ENCODE measurements around the gene GPX4.

GPX4 gene

DNA sequence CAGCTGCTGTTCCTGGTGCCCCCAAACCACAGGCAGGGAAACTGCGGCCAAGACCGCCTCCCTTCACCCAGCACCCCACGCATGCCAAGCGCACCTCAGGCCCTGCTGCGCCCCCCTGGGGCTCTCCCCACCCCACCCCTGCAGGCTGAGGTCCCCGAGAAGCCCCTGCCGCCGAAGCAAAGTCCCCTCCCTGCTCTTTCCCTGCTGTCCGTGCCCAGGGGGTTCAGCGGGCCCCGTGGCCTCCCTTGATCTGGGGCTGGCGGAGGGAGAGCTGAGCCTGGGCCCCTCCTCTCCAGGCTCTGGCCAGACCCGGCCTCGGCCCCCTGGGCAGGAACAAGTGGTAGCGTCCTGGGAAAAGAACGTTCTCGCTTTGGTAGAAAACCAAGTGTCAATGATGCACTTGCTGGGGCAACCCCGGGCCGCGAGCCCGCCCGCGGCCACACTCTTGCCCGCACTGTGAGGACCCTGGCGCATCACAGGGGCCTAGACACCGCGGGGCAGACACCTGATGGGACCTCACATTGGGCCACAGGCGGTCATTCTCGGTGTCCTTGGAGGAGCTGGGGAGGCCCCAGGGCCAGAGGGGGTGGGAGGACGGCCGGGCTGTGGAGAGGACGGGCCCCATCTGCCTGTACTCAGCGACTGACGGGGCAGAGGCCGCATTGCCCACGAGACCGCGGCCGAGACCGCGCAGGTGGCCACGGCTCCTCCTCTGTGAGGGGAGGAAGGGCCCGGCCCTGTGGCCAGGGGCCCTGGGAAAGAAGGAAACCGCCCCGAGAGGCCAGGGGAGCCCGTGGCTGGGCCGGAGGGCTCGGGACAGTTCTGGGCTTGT, 29.0 kb downstream of the GPX4 start:
- no peak for DNase-seq

DNA sequence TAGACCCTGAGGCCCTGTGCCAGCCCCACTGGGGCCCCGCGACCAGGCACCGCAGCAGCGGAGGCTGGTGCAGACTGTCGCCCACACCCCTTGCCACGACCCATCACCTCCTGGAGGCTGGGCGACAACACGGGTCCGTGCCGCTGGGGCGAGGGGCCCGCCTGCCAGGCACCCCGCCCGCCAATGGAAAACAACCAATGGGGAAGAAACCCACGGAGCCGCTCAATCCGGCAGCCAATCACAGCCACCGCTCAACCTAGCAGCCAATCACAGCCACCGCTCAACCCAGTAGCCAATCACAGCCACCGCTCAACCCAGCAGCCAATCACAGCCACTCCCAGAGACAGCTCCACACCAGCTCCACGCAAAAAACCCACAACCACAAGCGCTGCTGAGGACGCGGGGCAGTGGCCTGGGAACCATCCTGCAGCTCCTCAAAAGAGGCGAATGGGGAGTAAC, 29.7 kb downstream of the GPX4 start:
- DNase-seq = no peak

- no peak for DNase-seq
Observed at GRCh38 chr19:1134431-1134830, 30.6 kb downstream of the GPX4 start.

- DNase-seq = no peak
Observed at GRCh38 chr19:1135454-1135853, 31.7 kb downstream of the GPX4 start.

DNA sequence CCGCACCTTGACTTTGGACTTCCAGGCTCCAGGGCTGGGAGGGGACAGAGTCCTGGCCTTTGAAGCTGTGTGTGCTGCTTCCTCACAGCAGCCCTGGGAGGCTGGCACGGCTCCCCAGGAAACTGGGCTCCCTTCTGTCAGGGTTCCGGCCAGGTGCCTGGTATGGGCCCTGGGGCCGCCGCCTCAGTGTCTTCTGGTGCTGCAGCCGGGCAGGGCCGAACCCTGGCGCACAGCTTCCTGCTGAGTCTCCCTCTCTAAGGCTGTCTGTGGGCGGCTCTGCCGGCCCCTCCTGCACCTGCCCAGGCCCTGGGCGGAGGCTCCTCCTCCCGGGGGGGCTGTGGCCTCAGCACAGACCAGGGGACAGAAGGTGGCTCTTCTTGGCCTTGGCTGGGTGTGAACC, 32.4 kb downstream of the GPX4 start:
- DNase-seq = no peak

- DNase-seq = no peak
Observed at GRCh38 chr19:1136621-1137317, 33.0 kb downstream of the GPX4 start.

- no peak for DNase-seq
Observed at GRCh38 chr19:1138121-1138520, 34.3 kb downstream of the GPX4 start.

- no peak for DNase-seq
Observed at GRCh38 chr19:1139126-1139525, 35.3 kb downstream of the GPX4 start.

DNA sequence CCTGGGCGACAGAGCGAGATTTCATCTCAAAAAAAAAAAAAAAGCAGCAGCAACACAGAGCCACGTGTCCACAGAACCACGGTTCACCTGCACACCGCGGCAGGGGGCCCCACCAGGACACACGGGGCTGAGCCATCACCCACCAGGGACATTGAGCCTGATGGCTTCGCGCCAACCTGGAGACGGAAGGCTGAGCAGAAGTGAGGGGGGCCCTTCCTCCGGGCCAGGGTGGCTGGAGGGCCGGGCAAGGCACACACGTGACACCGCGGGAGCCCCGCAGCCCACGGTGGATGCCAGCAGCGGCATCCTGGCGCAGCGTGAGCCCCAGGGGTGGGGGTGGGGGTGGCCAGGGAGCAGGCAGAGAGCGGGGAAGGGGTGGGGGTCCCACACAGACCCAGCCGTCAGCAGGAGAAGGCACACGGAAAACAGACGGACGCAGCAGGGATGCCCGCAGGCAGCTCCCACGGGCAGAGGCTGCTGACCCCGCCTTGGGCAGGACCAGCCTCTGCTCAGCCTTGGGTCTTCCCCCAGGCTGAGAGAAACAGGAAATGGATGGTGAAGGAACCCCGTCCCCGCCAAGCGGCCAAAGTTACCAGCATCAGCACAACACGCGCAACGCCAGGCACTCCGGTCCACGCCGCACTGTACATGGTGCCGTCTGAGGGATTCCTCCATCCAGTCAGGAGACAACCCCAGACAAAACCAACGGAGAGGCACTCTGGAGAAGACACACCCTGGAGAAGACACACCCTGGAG, 36.7 kb downstream of the GPX4 start:
- DNase-seq = no peak

GRCh38 chr19:1141944-1142343, 38.1 kb downstream of the GPX4 start:
- DNase-seq = no peak

DNA sequence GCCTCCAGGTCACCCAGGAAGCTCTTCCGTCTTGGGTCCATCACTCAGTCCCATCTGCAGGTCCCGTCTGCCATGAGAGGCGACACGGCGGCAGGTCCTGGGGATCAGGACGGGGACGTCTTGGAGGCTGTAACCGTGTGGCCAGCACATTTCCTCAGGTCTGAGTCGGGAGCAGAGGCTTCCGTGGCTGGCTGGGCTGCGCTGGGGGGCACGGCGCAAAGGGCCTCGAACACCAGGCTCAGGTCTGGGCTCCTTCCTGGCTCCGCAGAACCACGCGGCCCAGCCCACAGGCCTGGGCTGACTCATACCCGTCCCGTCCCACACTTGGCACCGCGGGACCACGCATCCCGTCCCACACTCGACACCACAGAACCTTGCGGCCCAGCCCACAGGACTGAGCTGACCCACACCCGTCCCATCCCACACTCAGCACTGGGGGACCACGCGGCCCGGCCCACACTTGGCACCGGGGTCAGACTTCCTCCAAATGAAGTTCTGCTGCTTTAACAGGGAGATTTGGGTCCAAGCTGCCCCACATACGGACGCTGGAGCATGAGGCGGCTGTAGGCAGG, 40.1 kb downstream of the GPX4 start:
- no peak for DNase-seq

- DNase-seq = no peak
Observed at GRCh38 chr19:1144741-1145140, 40.9 kb downstream of the GPX4 start.

DNA sequence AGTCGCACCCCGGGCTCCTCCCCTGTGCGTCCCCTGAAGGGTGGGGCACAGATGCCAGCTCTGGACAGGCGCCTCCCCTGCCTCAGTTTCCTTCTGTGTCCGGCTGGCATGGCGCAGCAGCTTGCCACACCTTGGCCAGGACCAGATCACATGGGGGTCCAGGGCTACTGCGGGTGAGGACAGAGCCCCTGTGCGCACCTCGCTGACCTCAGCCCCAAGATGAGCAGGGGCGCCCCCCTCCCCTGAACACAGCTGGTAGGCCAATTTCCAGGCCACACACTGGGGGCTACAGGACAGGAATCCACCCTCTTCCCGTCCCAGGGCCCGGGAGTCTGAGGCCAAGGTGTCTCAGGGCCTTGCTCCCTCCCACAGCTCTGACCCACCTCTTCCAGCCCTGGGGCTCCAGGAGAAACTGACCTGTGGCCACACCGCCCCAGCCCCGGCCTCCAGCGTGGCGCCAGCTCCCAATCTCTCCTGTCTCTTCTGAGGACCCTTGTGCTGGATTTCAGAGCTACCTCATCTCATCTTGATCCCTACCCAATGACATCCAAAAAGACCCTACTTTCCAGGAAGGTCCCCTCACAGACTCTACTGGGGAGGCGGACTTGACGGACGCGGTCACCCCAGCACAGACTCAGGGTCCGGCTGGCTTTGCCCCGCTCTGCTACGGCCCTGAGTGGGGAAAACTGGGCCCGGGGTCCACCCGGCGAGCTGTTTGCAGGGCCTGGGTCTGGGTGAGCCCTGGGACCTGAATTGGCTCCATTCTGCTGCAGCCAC, 42.0 kb downstream of the GPX4 start:
- DNase-seq = no peak

DNA sequence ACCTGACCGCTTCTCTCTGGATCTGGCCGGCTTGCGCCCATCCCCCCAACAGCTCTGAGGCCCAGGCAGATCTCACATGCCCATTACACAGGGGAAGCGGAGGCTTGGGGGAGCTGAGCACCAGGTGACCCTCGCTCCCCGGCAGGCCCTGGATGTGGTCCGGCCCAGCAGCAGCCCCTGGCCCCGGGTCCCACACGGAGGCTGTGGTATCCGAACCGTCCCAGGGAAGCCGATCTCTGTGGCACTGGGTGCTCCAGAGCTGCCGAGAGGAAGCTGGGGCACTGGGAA, 42.6 kb downstream of the GPX4 start:
- no peak for DNase-seq

DNA sequence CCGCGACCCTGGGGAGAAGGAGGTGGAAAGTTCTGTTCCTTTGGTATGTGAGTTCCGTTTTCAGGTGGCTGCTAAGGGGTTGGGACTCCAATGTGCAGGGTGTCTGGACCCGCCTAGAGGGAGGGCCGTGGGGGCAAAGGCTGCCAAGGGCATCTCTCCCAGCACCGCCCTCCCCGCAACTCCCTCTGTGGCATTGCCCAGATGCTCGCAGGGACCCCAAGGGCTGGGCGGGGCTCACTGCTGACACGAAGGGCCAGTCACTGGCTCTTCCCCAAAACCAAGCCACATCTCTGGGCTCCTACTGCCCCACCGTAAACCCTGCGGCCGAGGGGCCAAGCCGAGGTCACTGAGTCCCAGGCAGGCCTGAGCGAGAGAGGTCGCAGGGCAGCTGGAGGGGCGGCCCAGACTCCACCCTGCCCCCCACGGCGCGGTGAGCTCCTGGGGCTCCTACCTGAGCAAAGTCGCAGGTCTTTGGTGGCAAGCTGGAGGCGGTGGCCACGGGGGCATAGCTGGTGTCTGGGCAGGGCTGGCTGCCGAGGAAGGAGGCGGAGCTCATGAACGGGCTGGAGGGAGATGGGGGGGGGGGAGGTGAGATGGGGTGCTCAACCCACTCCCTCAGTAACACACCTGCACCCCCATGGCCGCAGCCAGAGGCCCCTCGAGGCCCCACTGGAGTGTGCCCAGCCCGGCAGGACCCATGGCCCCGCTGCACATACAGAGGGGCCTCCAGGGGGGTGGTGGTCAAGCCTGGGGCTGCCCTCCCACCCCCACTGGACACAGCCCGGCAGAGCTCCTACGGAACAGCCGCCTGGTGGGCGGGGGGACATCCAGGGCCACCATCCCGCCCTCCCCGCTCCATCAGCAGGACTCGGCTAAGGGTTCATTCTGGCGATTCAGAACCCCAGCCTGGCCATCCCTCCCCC, 43.3 kb downstream of the GPX4 start:
- DNase-seq = no peak

- no peak for DNase-seq
Observed at GRCh38 chr19:1147934-1148549, 44.2 kb downstream of the GPX4 start.

- DNase-seq = no peak
Observed at GRCh38 chr19:1149259-1150045, 45.7 kb downstream of the GPX4 start.

DNA sequence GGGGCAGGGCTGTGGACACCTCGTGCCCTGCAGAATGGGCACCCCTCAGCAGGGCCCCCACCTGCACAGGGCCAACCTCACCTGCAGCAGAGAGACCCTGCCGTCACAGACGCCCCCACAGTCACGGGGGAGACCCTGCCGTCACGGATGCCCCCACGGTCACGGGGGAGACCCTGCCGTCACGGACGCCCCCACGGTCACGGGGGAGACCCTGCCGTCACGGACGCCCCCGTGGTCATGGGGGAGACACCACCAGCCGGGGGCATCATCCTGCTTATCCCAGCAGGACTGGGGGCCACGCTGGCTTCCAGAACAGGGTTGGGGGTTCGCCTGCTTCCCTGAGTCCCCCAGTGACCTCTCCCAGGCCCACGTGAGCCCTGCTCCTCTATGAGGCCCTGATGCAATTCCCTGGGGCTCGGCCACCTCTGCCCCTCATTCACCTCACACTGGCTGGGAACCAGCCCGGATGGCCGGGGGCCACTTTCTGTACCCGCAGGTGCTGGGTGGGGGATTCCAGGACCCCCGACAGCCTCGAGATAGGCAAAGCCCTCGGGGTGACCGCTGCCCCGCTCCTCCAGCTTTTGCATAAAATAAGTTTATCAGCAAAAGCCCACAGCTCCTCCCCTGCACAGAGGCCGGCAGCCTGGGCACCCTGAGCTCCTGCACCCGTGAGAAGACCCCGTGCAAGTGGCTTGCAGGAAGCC, 46.7 kb downstream of the GPX4 start:
- no peak for DNase-seq

GRCh38 chr19:1151037-1151724, 47.4 kb downstream of the GPX4 start:
- no peak for DNase-seq
